Astrocyte of the spinal cord (primary cell): Measurements from ENCODE around the gene DOCK11.

Source experiments
- DNase-seq: peaks from one replicate; pipeline ENCODE4 v3.0.0; 2011; ENCODE audit warnings: low read depth, low spot score
- H3K4me3 ChIP-seq: 2 replicates; pipeline ENCODE4 v1.5.1; 2011; ENCODE audit warnings: low read depth, mild to moderate bottlenecking, low read length, moderate library complexity
- CTCF ChIP-seq: IDR thresholded peaks from 2 replicates; pipeline ENCODE4 v1.5.1; 2012; ENCODE audit warnings: low read depth, mild to moderate bottlenecking, low read length, inconsistent platforms
- in situ Hi-C: cut with HindIII; loops from 2 replicates; pipeline ENCODE4 v1.10.0; 2017; ENCODE audit warnings: low sequenced_read_pairs

Gene DOCK11

GRCh38 chrX:118502161-118502789, 6.7 kb downstream of the DOCK11 start:
- in situ Hi-C loops, result no loop called here
- no peak for DNase-seq
- no peak overlapping the region for H3K4me3 ChIP-seq
- TF ChIP-seq CTCF, result no peak

- no peak overlapping the region for H3K4me3 ChIP-seq
- no peak for DNase-seq
- no peak for TF ChIP-seq CTCF
- in situ Hi-C loops, result no loop called here
Measured at GRCh38 chrX:118503260-118504041, 7.8 kb downstream of the DOCK11 start.

GRCh38 chrX:118504581-118504980, 9.0 kb downstream of the DOCK11 start:
- in situ Hi-C loops, result no loop called here
- DNase-seq, result no peak
- H3K4me3 ChIP-seq, result no peak overlapping the region
- TF ChIP-seq CTCF, result no peak

GRCh38 chrX:118506805-118507480, 11.3 kb downstream of the DOCK11 start:
- H3K4me3 ChIP-seq, result no peak overlapping the region
- in situ Hi-C loops, result no loop called here
- TF ChIP-seq CTCF, result no peak
- DNase-seq, result no peak

- in situ Hi-C loops, result no loop called here
- H3K4me3 ChIP-seq, result no peak overlapping the region
- TF ChIP-seq CTCF, result no peak
- DNase-seq, result no peak
Measured at GRCh38 chrX:118507766-118508165, 12.2 kb downstream of the DOCK11 start.

- no peak overlapping the region for H3K4me3 ChIP-seq
- in situ Hi-C loops, result no loop called here
- DNase-seq, result no peak
- no peak for TF ChIP-seq CTCF
Measured at GRCh38 chrX:118508221-118508620, 12.6 kb downstream of the DOCK11 start.
